ENCODE data around the gene TOP2A.

DNA sequence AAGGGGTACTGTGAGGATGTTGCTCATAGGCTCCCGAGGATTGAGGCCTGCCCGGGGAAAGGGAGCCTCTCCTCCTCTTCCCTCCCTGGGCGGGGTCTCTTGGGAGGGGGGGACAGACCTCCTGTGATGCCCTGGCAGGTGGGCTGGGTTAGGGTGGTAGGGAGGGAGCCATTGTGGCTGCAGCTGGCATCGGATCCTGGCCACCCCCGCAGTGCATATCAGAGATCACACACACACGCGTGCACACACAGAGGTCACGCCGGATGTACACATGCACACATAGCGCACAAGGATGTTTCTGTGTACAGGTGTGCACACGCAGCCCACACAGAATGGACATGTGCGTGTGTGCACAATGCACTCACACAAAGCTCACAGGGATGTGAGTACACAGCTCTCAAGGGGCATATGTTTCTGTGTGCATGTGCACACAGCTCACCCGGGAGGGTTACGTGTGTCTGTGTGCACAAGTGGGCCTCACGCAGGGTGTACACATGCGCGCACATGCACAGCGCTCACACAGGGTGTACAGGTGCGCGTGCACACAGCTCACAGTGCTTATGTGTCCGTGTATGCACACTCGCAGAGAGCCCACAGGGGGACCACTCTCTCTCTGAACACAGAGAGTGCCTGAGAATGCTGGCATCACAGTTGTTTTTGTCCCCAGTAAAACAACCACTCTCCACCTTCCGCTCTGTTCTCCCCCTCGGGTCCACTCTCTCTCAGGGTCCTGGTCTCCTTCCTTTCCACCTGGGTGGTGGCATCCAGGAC lies 55.6 kb downstream of the TOP2A start:
- no peak for TF ChIP-seq POLR2A (IDR thresholded peaks at IDR 0.05; ENCODE audit: low read depth, low read length)
- no peak for TF ChIP-seq POLR2AphosphoS5 (IDR thresholded peaks at IDR 0.05; ENCODE audit: low read depth, low read length)

All from GM12892 (cell line).